HG02798 (cell line): Measurements from ENCODE around the gene MCUR1.

Source experiments
- ATAC-seq: cut with Tn5 transposase; IDR thresholded peaks from one replicate; pipeline ENCODE4 v1.9.1; 2021; ENCODE audit warnings: mild to moderate bottlenecking; ENCODE audit not compliant: unreplicated experiment, poor library complexity

Gene MCUR1

GRCh38 chr6:13743736-13744127, 70.6 kb downstream of the MCUR1 start:
- ATAC-seq, result no peak

GRCh38 chr6:13742961-13743735, 71.2 kb downstream of the MCUR1 start:
- no peak for ATAC-seq

- ATAC-seq, result no peak
Observed at GRCh38 chr6:13741365-13741764, 73.0 kb downstream of the MCUR1 start.
